NCI-H146 treated with DMSO at 0.1 percent for 48 hours (cell line): ENCODE data around the gene PHLPP1.
"Not testable (repeated sequence)": the region's sequence is repeated elsewhere in the genome, so short reads cannot be mapped to it uniquely, and the experiment has no call there.

Experiments
- DNase-seq: peaks from one replicate; lab custom pipeline; 2025; ENCODE audit not compliant: unreplicated experiment; lab: John Stamatoyannopoulos, UW

PHLPP1 gene

DNA sequence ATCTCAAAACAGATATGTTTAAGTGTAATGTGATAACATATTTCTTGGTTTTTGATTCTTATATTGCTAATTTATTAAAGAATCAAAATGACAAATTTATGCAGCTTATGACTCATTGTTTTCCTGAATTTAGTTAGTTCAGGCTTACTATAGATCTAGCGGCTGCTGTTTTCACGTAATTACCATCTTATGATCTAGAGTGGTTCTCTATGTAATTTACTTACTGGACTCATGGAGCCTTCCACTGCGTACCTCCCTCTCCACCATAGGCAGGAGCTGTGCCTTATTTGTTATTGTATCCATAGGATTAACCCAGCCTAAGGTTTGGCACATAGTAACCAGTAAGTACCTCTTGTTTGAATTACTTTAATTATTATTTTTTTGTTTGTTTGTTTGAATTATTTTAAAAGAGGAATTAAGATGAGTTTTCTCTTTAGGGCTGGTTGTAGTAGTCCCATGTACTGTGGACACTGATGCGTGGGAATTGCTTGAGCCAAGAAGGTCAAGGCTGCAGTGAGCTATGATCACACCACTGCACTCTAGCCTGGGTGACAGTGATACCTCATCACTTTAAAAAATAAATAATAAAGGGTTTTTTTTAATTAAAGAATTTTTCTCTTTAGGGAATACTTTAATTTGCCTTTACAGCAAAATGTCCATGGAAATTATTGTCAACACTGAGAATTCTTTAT, 165.5 kb downstream of the PHLPP1 start:
- DNase-seq = no peak

GRCh38 chr18:62881509-62882016, 166.2 kb downstream of the PHLPP1 start:
- peak; percentile 27 for DNase-seq

DNA sequence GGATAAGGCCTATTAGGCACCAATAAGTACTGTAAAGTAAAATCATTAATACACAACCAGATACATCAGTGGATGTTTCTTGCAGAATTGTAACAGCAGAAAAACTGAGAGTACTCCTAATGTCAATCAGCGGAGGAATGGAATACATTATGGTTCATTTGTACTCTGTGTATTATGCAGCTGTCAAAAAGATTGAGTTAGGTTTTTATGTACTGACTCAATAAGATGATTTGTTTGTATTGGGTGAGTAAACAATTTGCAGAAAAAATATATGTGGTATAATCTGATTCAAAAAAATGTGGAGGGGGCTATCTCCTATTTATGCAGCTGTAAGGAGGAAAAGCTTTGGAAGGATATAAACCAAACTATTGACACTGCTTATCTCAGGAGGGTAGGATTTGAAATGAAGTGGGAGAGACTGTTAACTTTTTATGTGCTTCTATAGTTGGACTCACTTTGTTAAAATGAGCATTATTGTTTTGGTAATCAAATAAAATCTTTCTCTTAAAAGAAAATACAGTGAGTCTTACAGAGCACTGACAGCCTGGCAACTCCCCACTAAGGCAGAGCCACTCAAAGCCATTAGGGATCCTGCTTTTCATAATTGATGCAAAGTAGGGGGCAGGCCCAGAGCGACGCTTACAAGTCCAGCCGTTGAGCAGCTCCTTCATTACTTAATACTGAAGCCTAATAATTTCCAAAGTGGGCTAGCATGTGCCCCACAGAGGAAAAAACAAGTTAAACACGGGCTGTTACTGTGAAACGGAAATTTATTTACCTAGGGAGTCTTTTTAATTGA, 168.8 kb downstream of the PHLPP1 start:
- DNase-seq = no peak

DNA sequence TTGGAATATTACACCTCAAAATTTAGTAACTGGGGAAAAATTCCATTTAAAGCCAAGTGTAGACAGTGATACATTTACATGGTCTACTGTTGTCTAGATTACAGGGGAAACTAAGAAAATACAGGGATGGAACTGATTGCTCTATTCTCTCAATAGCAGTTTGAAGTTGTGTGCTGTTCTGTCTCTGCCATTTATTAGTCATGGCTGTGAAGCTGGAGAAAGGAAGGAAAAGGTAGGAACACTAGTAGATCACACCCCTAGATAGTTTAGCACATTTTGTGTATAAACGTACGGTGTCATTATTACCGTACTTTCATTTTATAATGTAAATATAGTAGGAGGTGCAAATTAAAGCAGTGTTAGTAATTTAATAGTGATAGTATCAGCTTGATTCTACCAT, 170.5 kb downstream of the PHLPP1 start:
- no peak for DNase-seq

- DNase-seq = no peak
These were observed 179.5 kb downstream of the PHLPP1 start for GRCh38 chr18:62894681-62895390.

GRCh38 chr18:62897153-62897552, 181.8 kb downstream of the PHLPP1 start:
- DNase-seq = no peak

DNA sequence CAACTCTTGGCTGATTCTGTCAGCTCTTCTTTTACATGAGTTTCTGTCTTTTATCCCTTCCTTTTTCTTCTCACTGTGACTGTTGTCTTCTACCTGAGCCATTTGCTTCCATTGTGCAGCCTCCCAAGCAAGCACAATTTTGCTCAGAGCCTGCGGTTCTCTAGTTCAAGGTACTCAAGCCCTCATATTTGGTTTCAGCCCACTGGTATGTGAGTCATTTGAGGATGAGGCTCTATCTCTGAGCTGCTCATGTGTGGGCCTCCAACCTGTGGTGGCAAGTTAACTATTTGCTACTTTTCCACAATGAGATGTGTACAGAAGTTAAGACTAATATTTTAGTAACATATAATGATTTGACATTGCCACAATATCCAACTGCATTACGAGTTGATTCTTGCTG, 183.0 kb downstream of the PHLPP1 start:
- DNase-seq = no peak

DNA sequence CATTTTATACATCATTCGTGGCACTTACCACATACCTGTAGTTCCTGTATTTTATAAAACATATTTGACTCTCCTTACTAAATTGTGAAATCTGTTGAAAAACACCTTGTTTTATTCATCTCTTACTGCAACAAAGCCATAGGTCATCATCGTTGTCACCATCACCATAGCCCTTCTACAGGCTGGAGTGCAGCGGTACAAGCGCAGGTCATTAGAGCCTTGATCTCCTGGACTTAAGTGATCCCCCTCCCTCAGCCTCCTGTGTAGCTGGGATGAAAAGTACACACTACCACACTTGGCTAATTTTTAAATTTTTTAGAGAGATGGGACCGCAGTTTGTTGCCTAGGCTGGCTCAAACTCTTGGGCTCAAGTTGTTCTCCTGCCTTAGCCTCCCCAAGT, 184.2 kb downstream of the PHLPP1 start:
- DNase-seq = no peak

DNA sequence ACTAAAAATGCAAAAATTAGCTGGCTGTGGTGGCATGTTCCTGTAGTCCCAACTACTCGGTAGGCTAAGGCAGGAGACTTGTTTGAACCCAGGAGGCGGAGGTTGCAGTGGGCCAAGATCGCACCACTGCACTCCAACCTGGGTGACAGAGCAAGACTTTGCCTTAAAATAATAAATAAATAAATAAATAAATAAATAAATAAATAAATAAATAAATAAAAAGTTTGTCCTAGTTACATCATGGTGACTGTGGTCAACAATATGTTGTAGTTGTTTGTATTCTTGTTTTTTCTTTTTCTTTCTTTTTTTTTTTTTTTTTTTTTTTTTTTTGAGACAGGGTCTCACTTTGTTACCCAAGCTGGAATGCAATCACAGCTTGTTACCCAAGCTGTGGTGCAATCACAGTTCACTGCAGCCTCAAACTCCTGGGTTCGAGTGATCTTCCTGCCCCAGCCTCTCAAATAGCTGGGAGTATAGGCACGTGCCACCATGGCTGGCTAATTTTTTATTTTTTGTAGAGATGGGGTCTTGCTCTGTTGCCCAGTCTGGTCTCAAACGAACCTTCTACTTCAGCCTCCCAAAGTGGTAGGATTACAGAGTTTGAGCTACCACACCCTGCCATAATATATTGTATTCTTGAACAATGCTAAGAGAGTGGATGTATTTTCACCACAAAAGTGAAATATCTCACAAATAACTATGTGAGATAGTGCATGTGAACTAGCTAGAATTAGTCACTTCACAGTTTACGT, 185.0 kb downstream of the PHLPP1 start:
- DNase-seq = no peak

DNA sequence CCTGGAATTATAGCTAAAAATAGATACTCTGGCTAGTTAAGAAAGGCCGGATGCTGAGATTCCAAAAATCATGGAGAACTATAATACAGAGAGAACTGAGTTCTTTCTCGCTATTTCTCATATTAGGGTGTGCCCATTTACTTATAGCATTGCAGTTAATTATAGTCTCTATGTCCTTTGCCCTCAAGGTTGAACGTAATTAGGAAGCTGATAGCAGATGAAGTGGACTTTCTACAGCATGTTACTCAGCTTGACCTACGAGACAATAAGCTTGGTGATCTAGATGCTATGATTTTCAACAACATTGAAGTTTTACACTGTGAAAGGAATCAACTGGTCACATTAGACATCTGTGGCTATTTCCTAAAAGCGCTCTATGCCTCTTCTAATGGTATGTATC, 187.4 kb downstream of the PHLPP1 start:
- no peak for DNase-seq

DNA sequence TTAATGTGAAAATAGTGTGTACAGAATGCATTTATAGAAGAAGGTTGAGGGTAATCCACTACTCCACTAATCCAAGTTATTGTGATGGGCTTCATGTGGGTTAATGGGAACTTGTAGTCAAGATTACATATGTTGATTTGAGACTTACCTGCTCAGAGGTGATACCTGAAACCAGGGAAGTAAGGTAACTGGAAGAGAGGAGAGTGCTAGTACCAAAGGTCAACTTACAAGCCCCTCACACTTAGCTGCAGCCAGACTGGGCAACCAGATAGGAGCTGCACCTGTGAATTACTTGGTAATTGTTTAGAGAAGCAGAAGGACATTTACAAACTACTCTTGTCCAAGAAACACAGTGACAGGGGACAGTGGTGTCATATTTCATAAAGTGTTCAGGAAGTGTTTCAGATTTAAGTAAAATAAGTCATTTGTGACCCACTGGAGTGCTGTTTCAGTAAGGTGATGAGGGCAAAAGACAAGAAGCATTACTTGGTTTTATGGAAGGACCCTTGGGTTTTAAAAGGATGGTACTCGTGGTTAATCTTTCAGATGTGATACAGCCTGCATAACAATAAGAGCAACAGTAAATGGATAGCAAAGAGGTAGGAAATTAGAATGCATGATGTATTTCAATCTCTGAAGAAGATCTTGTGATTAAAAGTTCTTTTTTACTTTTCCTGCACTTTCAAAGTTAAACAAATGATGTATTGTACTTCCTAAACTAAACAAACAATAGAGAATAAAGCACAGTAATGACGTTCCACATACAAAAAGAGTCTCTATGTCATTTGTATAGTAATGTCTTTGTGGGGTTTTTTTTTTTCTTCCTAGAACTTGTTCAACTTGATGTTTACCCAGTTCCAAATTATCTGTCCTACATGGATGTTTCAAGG, 189.3 kb downstream of the PHLPP1 start:
- no peak for DNase-seq

GRCh38 chr18:62912885-62913284, 197.5 kb downstream of the PHLPP1 start:
- no peak for DNase-seq

DNA sequence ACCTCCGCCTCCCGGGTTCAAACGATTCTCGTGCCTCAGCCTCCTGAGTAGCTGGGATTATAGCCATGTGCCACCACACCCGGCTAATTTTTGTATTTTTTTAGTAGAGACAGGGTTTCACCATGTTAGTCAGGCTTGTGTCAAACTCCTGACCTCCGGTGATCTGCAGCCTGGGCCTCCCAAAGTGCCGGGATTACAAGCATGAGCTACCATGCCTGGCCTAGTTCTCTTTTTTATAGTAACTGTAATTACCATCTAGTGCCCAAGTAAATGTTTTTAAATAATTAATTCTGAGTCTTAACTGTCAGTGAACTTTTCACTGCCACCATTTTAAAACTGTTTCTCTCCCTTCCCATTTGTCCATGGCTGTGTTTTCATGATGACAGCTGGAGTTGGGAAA, 198.5 kb downstream of the PHLPP1 start:
- DNase-seq = not testable (repeated sequence)

DNA sequence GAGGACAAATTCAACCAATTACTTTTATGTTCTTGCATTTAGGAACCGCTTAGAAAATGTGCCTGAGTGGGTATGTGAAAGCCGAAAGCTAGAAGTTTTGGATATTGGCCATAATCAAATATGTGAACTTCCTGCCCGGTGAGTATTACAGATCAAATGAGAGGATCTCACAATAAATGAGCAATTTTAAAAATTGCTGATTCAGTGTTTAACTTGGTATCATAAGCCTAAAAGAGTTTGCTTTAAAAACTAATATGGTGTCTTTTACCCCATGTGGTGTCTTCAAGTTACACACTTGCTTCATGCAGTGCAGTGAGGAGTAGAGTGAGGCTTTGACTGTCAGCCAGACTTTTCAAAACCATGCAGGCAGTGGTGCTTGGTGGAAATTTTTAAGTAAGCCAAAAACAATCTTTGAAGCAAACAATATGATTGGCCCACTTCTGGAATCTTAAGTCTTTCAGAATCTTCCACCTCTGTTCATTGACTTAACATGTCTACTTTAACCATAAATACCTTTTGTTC, 199.6 kb downstream of the PHLPP1 start:
- DNase-seq = no peak

DNA sequence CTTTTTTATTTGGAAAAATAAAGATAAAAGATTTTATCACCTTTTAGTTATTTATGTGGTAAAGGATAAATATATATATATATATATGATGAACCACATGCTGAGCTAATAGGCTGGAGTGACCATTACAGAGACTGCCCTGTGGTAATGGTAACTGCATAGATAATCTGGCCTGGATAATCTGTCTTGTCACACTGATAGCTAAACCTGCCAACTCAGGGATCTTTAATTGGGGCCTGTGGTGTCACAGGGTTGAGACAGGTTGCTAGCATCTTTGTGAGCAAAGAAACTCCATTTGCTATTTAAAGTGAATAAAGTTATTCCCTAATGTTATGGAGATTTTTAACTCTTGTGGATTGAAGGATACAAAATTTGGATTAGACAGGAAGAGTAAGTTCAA, 203.0 kb downstream of the PHLPP1 start:
- no peak for DNase-seq

- DNase-seq = no peak
These were observed 203.9 kb downstream of the PHLPP1 start for GRCh38 chr18:62919109-62919838.

DNA sequence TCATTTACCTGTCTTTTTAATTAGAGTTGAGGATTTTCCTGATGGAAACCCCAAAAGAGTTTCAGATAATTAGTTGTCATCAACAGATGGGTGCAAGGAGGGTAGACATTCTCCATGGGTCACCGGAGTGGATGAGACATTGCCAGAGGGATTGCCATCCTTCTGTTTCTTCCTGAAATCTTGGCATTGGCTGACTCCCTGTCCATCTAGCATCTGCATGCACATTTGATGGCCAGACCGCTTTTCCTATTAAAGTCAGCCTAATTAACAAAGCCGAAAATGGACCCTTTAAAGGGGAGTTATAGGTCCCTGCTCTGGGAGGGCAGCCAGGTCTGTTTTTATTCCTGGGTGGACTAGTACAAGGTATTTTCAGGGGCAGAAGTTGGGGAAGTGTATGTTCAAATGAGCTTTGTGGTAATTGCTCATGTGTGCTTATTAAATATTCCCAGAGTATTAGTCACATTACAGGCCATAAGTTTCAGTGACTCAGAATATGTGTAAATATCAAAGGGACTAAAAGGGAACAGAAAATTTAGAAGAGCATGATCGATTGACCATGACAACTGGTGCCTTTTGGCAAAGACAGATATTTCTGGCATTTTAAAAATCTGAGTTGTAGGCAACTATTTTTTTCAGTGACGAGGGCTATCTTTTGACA, 209.8 kb downstream of the PHLPP1 start:
- no peak for DNase-seq

DNA sequence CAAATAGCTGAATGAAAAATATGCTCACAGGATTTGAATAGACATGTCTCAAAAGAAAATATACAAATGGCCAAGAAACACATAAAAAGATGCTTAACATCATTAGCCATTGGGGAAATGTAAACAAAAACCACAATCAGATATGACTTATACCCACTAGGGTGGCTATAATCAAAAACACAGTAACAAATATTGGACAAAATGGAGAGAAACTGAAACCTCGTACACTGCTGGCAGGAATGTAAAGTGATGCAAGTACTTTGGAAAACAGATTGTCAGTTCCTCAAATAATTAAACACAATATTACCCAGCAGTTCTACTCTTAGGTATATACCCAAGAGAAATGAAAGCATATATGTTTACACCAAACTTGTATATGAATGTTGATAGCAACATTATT, 213.0 kb downstream of the PHLPP1 start:
- no peak for DNase-seq
